Mesenchymal stem cell (in vitro differentiated cells and primary cell): ENCODE data around the gene GPR152.

ENCODE experiments used
- DNase-seq: peaks from one replicate; pipeline ENCODE4 v3.0.0-alpha.2; 2013
- H2AFZ ChIP-seq: one replicate; pipeline ENCODE4 v1.6.1; 2013; ENCODE audit warnings: low read depth, mild to moderate bottlenecking, control low read depth, inconsistent platforms, low read length, moderate library complexity
- H2AK5ac ChIP-seq: 2 replicates; pipeline ENCODE4 v1.6.1; 2013; ENCODE audit warnings: low read length, moderate library complexity, mild to moderate bottlenecking, inconsistent platforms; ENCODE audit not compliant: severe bottlenecking
- H2BK120ac ChIP-seq: one replicate; pipeline ENCODE4 v1.6.1; 2013; ENCODE audit warnings: low read depth, mild to moderate bottlenecking, inconsistent platforms, low read length, moderate library complexity
- H2BK12ac ChIP-seq, 2 experiments: one replicate each; pipeline ENCODE4 v1.6.1; 2013; ENCODE audit warnings: inconsistent platforms in 2 of 2, low read length in 2 of 2, mild to moderate bottlenecking in 2 of 2, moderate library complexity in 2 of 2, control low read depth in 1 of 2
- H2BK15ac ChIP-seq: one replicate; pipeline ENCODE4 v1.6.1; 2013; ENCODE audit warnings: mild to moderate bottlenecking, low read depth, inconsistent platforms; ENCODE audit not compliant: poor library complexity, severe bottlenecking
- H2BK5ac ChIP-seq: 2 replicates; pipeline ENCODE4 v1.6.1; 2013; ENCODE audit warnings: low read depth, mild to moderate bottlenecking, low read length, control low read depth, inconsistent platforms; ENCODE audit not compliant: poor library complexity, severe bottlenecking
- H3K14ac ChIP-seq, 2 experiments: one replicate each; pipeline ENCODE4 v1.6.1; 2013; ENCODE audit warnings: inconsistent platforms in 2 of 2, low read length in 2 of 2, control low read depth in 1 of 2, mild to moderate bottlenecking in 1 of 2, moderate library complexity in 1 of 2
- H3K18ac ChIP-seq, 2 experiments: one replicate each; pipeline ENCODE4 v1.6.1; 2013; ENCODE audit warnings: inconsistent platforms in 2 of 2, low read length in 2 of 2, control low read depth in 1 of 2, low read depth in 1 of 2, mild to moderate bottlenecking in 1 of 2
- H3K23ac ChIP-seq, 2 experiments: one replicate each; pipeline ENCODE4 v1.6.1; 2013; ENCODE audit warnings: inconsistent platforms in 2 of 2, low read length in 2 of 2, mild to moderate bottlenecking in 2 of 2, moderate library complexity in 2 of 2, control low read depth in 1 of 2
- H3K27ac ChIP-seq: 2 replicates; pipeline ENCODE4 v1.5.1; 2013; ENCODE audit warnings: mild to moderate bottlenecking, moderate library complexity, low read length, control low read depth, inconsistent platforms; ENCODE audit not compliant: poor library complexity, severe bottlenecking
- H3K27me3 ChIP-seq, 2 experiments: 2 replicates each; pipeline versions ENCODE4 v1.6.1 to v1.7.0; 2013; ENCODE audit warnings: low read length in 2 of 2, mild to moderate bottlenecking in 2 of 2, moderate library complexity in 2 of 2, control low read depth in 1 of 2, inconsistent platforms in 1 of 2; ENCODE audit not compliant: control insufficient read depth in 1 of 2, insufficient read depth in 1 of 2
- H3K36me3 ChIP-seq, 2 experiments: 2 replicates each; pipeline versions ENCODE4 v1.6.1 to v1.7.0; 2013; ENCODE audit warnings: low read length in 2 of 2, control low read depth in 1 of 2, inconsistent platforms in 1 of 2, low read depth in 1 of 2, mild to moderate bottlenecking in 1 of 2; ENCODE audit not compliant: insufficient read depth in 2 of 2, control insufficient read depth in 1 of 2
- H3K4ac ChIP-seq, 2 experiments: one replicate each; pipeline ENCODE4 v1.6.1; 2013; ENCODE audit warnings: inconsistent platforms in 2 of 2, low read length in 2 of 2, mild to moderate bottlenecking in 2 of 2, moderate library complexity in 2 of 2, control low read depth in 1 of 2, low read depth in 1 of 2
- H3K4me1 ChIP-seq: 2 replicates; pipeline ENCODE4 v1.6.1; 2013; ENCODE audit warnings: low read depth, low read length, control low read depth; ENCODE audit not compliant: control insufficient read depth, insufficient read depth
- H3K4me2 ChIP-seq: 2 replicates; pipeline ENCODE4 v1.6.1; 2013; ENCODE audit warnings: low read length, mild to moderate bottlenecking, inconsistent platforms; ENCODE audit not compliant: poor library complexity, severe bottlenecking
- H3K4me3 ChIP-seq, 2 experiments: 2 replicates each; pipeline versions ENCODE4 v1.5.1 to v1.7.0; 2013; ENCODE audit warnings: low read length in 2 of 2, mild to moderate bottlenecking in 2 of 2, control low read depth in 1 of 2, low read depth in 1 of 2; ENCODE audit not compliant: insufficient read depth in 1 of 2
- H3K79me1 ChIP-seq: replicated peaks from 2 replicates; pipeline ENCODE4 v1.6.1; 2013; ENCODE audit warnings: mild to moderate bottlenecking, control low read depth, low read length, inconsistent platforms; ENCODE audit not compliant: poor library complexity, severe bottlenecking
- H3K9ac ChIP-seq: 2 replicates; pipeline ENCODE4 v1.7.0; 2013; ENCODE audit warnings: mild to moderate bottlenecking, low read length, moderate library complexity
- H3K9me3 ChIP-seq: 2 replicates; pipeline ENCODE4 v1.7.0; 2013; ENCODE audit warnings: mild to moderate bottlenecking, low read length; ENCODE audit not compliant: control insufficient read depth
- H4K8ac ChIP-seq: one replicate; pipeline ENCODE4 v1.6.1; 2013; ENCODE audit warnings: inconsistent platforms, mild to moderate bottlenecking, low read length, moderate library complexity
- H4K91ac ChIP-seq: one replicate; pipeline ENCODE4 v1.6.1; 2013; ENCODE audit warnings: mild to moderate bottlenecking, low read length, inconsistent platforms
- WGBS: methylation state at CpG from one replicate; pipeline ENCODE4 v1.1.7; 2013; ENCODE audit warnings: mixed read lengths; 5-methylcytosine and 5-hydroxymethylcytosine counted together

The GPR152 gene

GRCh38 chr11:67433536-67434394 lies 18.8 kb downstream of the GPR152 start:
- peaks cover 46% of the 10 kb centered on the region for H3K4me1 ChIP-seq

GRCh38 chr11:67432655-67433349 lies 19.7 kb downstream of the GPR152 start:
- Histone ChIP-seq H2BK12ac (no peak overlapping the region), H4K8ac (no peak overlapping the region), H4K91ac (no peak overlapping the region), H3K23ac (no peak overlapping the region), H3K4ac (no peak overlapping the region), H3K4me3 (no peak overlapping the region), H2AK5ac (no peak overlapping the region), H3K4me1 (peaks cover 40% of the 10 kb centered on the region), H2BK5ac (no peak overlapping the region), H3K14ac (no peak overlapping the region), H2BK120ac (no peak overlapping the region), H2AFZ (no peak overlapping the region), H3K9me3 (no peaks in the 10 kb centered on the region), H3K18ac (no peak overlapping the region), H3K4me2 (no peak overlapping the region), H3K36me3 (peaks cover 59 to 70% of the 10 kb centered on the region in 2 experiments), H3K79me1 (peaks cover 40% of the 10 kb centered on the region), H2BK15ac (no peak overlapping the region), H3K9ac (no peak overlapping the region), H3K27ac (no peak overlapping the region), H3K27me3 (no peaks in the 10 kb centered on the region)
- WGBS = 95% methylated on average over 22 of the region's 22 CpGs
- no peak for DNase-seq

More at GRCh38 chr11:67433536-67434394, 18.8 kb downstream of the GPR152 start:
- WGBS = 92% methylated on average over 22 of the region's 22 CpGs
- Histone ChIP-seq H2AK5ac (peak overlapping the region; percentile 41), H3K79me1 (peaks cover 40% of the 10 kb centered on the region), H3K14ac (no peak overlapping the region), H2BK12ac (no peak overlapping the region), H3K23ac (no peak overlapping the region), H3K18ac (no peak overlapping the region), H3K9me3 (no peaks in the 10 kb centered on the region), H3K9ac (no peak overlapping the region), H3K4me3 (no peak overlapping the region), H3K27me3 (no peaks in the 10 kb centered on the region), H2BK120ac (no peak overlapping the region), H3K36me3 (peaks cover 62 to 79% of the 10 kb centered on the region in 2 experiments), H2BK15ac (no peak overlapping the region), H2BK5ac (no peak overlapping the region), H3K4me2 (no peak overlapping the region), H4K8ac (no peak overlapping the region), H3K4ac (no peak overlapping the region), H3K27ac (no peak overlapping the region), H2AFZ (no peak overlapping the region), H4K91ac (no peak overlapping the region)
- DNase-seq = no peak

- no peak overlapping the region for H2AFZ ChIP-seq
These were observed 20.9 kb downstream of the GPR152 start for GRCh38 chr11:67431346-67432249.

More at GRCh38 chr11:67431346-67432249, 20.9 kb downstream of the GPR152 start:
- Histone ChIP-seq H2BK12ac (no peak overlapping the region), H3K23ac (no peak overlapping the region), H3K27ac (no peak overlapping the region), H3K9ac (no peak overlapping the region), H3K36me3 (peaks cover 53 to 64% of the 10 kb centered on the region in 2 experiments), H3K4me1 (peaks cover 30% of the 10 kb centered on the region), H3K4me2 (no peak overlapping the region), H4K8ac (no peak overlapping the region), H2AK5ac (no peak overlapping the region), H3K79me1 (peaks cover 40% of the 10 kb centered on the region), H2BK120ac (no peak overlapping the region), H3K4ac (no peak overlapping the region), H2BK15ac (no peak overlapping the region), H3K18ac (no peak overlapping the region), H3K27me3 (no peaks in the 10 kb centered on the region), H3K9me3 (no peaks in the 10 kb centered on the region), H2BK5ac (no peak overlapping the region), H3K4me3 (no peak overlapping the region), H4K91ac (no peak overlapping the region), H3K14ac (no peak overlapping the region)
- 95% methylated on average over 20 of the region's 24 CpGs for WGBS
- no peak for DNase-seq
